ENCODE results near the gene C11orf86. TPM values are rescaled to one million over a fixed set of nuclear protein-coding genes. Genes with fewer than 3 reads are reported as not detected.

C11orf86 gene
- total RNA-seq, 2 experiments from 2014 or later, result not detected

- CTCF ChIA-PET, result no interaction called here
- Mint-ChIP-seq H3K4me1 (ENCODE audit: low read depth) (peaks cover 29% of the 10 kb centered on the region), H3K36me3 (ENCODE audit: low read depth) (no peaks in the 10 kb centered on the region), H3K27me3 (peaks cover 49% of the 10 kb centered on the region), H3K4me3 (no peak overlapping the region), H3K9me3 (no peaks in the 10 kb centered on the region), H3K27ac (no peak overlapping the region)
- POLR2A ChIA-PET, result no interaction called here
- intact Hi-C loops (cut with micrococcal nuclease), result no loop called here
- no peak for DNase-seq
- no peak for ATAC-seq
- no peak for TF ChIP-seq CTCF (IDR thresholded peaks at IDR 0.05)
Observed at GRCh38 chr11:67024966-67025365, 49.9 kb downstream of the C11orf86 start.

- no peak overlapping the region for H3K4me3 Mint-ChIP-seq
- peaks cover 29% of the 10 kb centered on the region for H3K4me1 Mint-ChIP-seq (ENCODE audit: low read depth)
- H3K9me3 Mint-ChIP-seq, result no peaks in the 10 kb centered on the region
- TF ChIP-seq CTCF (IDR thresholded peaks at IDR 0.05), result no peak
- H3K27me3 Mint-ChIP-seq, result peaks cover 47% of the 10 kb centered on the region
- CTCF ChIA-PET, result no interaction called here
- H3K27ac Mint-ChIP-seq, result no peak overlapping the region
- H3K36me3 Mint-ChIP-seq (ENCODE audit: low read depth), result no peaks in the 10 kb centered on the region
- ATAC-seq (no peak), DNase-seq (no peak)
- POLR2A ChIA-PET, result no interaction called here
- intact Hi-C loops (cut with micrococcal nuclease), result no loop called here
Observed at GRCh38 chr11:67025750-67026149, 50.6 kb downstream of the C11orf86 start.

Small RNAs within 50 kb of the gene (microRNA-seq; reads per million reads assigned to microRNA genes)
- not detected for gene MIR3163 (ENCODE audit: borderline microRNAs expressed, borderline replicate concordance)

Other genes with a start within 250 kb of the C11orf86 start
- 1 to 10 TPM; 1.4 to 1.8 TPM for gene SPTBN2, start 246.1 kb upstream of the C11orf86 start, total RNA-seq
- gene RCE1, start 131.9 kb upstream of the C11orf86 start, total RNA-seq, result 10 to 100 TPM; 22.1 to 26.8 TPM
- gene LRFN4, start 118.2 kb upstream of the C11orf86 start, total RNA-seq, result 10 to 100 TPM; 36.0 to 39.2 TPM
- gene PC, start 16.9 kb upstream of the C11orf86 start, total RNA-seq, result 1 to 10 TPM; 5.6 to 6.5 TPM
- gene SYT12, start 47.8 kb downstream of the C11orf86 start, total RNA-seq, result not detected
- gene RHOD, start 81.5 kb downstream of the C11orf86 start, total RNA-seq, result under 1 TPM in 1 of 2 experiments, not detected in 1; 0.56 TPM
- gene KDM2A, start 144.0 kb downstream of the C11orf86 start, total RNA-seq, result 10 to 100 TPM; 79.6 to 88.1 TPM